Measurements from ENCODE around the gene PDCD1LG2. TPM values are rescaled to one million over a fixed set of nuclear protein-coding genes. Genes with fewer than 3 reads are reported as not detected.

The PDCD1LG2 gene
- total and polyA plus RNA-seq, 2 experiments from 2014 or later, result not detected

- Histone ChIP-seq H3K9me3 (ENCODE audit: low read depth) (no peaks in the 10 kb centered on the region), H3K9me2 (replicated peaks; ENCODE audit: insufficient read depth) (no peaks in the 10 kb centered on the region), H3K27me3 (no peaks in the 10 kb centered on the region), H3K4me2 (no peak overlapping the region), H3K36me3 (replicated peaks; ENCODE audit: insufficient read depth, low read depth) (no peaks in the 10 kb centered on the region), H3K4me3 (no peak overlapping the region), H3K4me1 (ENCODE audit: insufficient read depth) (no peaks in the 10 kb centered on the region), H2AFZ (no peak overlapping the region), H4K20me1 (ENCODE audit: insufficient read depth, poor library complexity, severe bottlenecking) (no peaks in the 10 kb centered on the region), H3K79me2 (no peaks in the 10 kb centered on the region), H3K27ac (no peak overlapping the region)
- TF ChIP-seq CTCF (IDR thresholded peaks at IDR 0.05; ENCODE audit: poor library complexity) (no peak), EZH2phosphoT487 (IDR thresholded peaks at IDR 0.05; ENCODE audit: low read depth, severe bottlenecking, unreplicated experiment) (no peak), EZH2 (IDR thresholded peaks at IDR 0.05; ENCODE audit: borderline replicate concordance) (no peak)
- no peak for DNase-seq (ENCODE audit: low spot score)
- 71% methylated on average over 5 of the region's 5 CpGs for WGBS (ENCODE audit: low lambda C conversion rate, missing lambda C conversion rate)
These were observed 24.8 kb upstream of the PDCD1LG2 start for GRCh38 chr9:5485378-5486085.

GRCh38 chr9:5486988-5487387 is 23.3 kb upstream of the PDCD1LG2 start:
- no peaks in the 10 kb centered on the region for H3K27me3 ChIP-seq
- no peaks in the 10 kb centered on the region for H3K79me2 ChIP-seq
- no peaks in the 10 kb centered on the region for H3K9me2 ChIP-seq (replicated peaks; ENCODE audit: insufficient read depth)
- no peaks in the 10 kb centered on the region for H3K36me3 ChIP-seq (replicated peaks; ENCODE audit: insufficient read depth, low read depth)
- no peaks in the 10 kb centered on the region for H4K20me1 ChIP-seq (ENCODE audit: insufficient read depth, poor library complexity, severe bottlenecking)
- no peak overlapping the region for H2AFZ ChIP-seq
- H3K4me1 ChIP-seq (ENCODE audit: insufficient read depth), result no peaks in the 10 kb centered on the region
- no peak overlapping the region for H3K4me3 ChIP-seq
- no peaks in the 10 kb centered on the region for H3K9me3 ChIP-seq (ENCODE audit: low read depth)
- DNase-seq (ENCODE audit: low spot score), result no peak
- no peak for TF ChIP-seq EZH2phosphoT487 (IDR thresholded peaks at IDR 0.05; ENCODE audit: low read depth, severe bottlenecking, unreplicated experiment)
- no peak for TF ChIP-seq CTCF (IDR thresholded peaks at IDR 0.05; ENCODE audit: poor library complexity)
- no peak for TF ChIP-seq EZH2 (IDR thresholded peaks at IDR 0.05; ENCODE audit: borderline replicate concordance)
- no peak overlapping the region for H3K27ac ChIP-seq
- WGBS (ENCODE audit: low lambda C conversion rate, missing lambda C conversion rate), result 95% methylated on average over 5 of the region's 5 CpGs
- no peak overlapping the region for H3K4me2 ChIP-seq

GRCh38 chr9:5488221-5489008 is 21.9 kb upstream of the PDCD1LG2 start:
- Histone ChIP-seq H3K9me3 (ENCODE audit: low read depth) (no peaks in the 10 kb centered on the region), H2AFZ (no peak overlapping the region), H3K4me3 (no peak overlapping the region), H3K27ac (no peak overlapping the region), H3K27me3 (no peaks in the 10 kb centered on the region), H3K4me2 (no peak overlapping the region), H3K36me3 (replicated peaks; ENCODE audit: insufficient read depth, low read depth) (no peaks in the 10 kb centered on the region), H3K79me2 (no peaks in the 10 kb centered on the region), H4K20me1 (ENCODE audit: insufficient read depth, poor library complexity, severe bottlenecking) (no peaks in the 10 kb centered on the region), H3K4me1 (ENCODE audit: insufficient read depth) (no peaks in the 10 kb centered on the region), H3K9me2 (replicated peaks; ENCODE audit: insufficient read depth) (no peaks in the 10 kb centered on the region)
- no peak for DNase-seq (ENCODE audit: low spot score)
- WGBS (ENCODE audit: low lambda C conversion rate, missing lambda C conversion rate), result 95% methylated on average over 9 of the region's 9 CpGs
- no peak for TF ChIP-seq CTCF (IDR thresholded peaks at IDR 0.05; ENCODE audit: poor library complexity)
- TF ChIP-seq EZH2 (IDR thresholded peaks at IDR 0.05; ENCODE audit: borderline replicate concordance), result no peak
- TF ChIP-seq EZH2phosphoT487 (IDR thresholded peaks at IDR 0.05; ENCODE audit: low read depth, severe bottlenecking, unreplicated experiment), result no peak

Measured in hepatocyte (in vitro differentiated cells).